WTC11 (cell line): Measurements from ENCODE around the gene HES1.

ENCODE experiments used
- ELF4 ChIP-seq: sonication (generic); formaldehyde crosslinking; IDR thresholded peaks from 2 replicates; pipeline ENCODE4 v1.8.1; 2022; ENCODE audit warnings: low read depth, mild to moderate bottlenecking, moderate library complexity, missing genetic modification reagents
- ETV6 ChIP-seq: sonication (generic); formaldehyde crosslinking; IDR thresholded peaks from 2 replicates; pipeline ENCODE4 v1.8.1; 2022; ENCODE audit warnings: mild to moderate bottlenecking, missing genetic modification reagents
- FOXP1 ChIP-seq: sonication (generic); formaldehyde crosslinking; IDR thresholded peaks from 2 replicates; pipeline ENCODE4 v1.8.0; 2022; ENCODE audit warnings: missing genetic modification reagents, mild to moderate bottlenecking, moderate library complexity, borderline replicate concordance
- GABPB1 ChIP-seq: sonication (generic); formaldehyde crosslinking; IDR thresholded peaks from 2 replicates; pipeline ENCODE4 v1.8.1; 2023; ENCODE audit warnings: mild to moderate bottlenecking, missing genetic modification reagents
- JUN ChIP-seq: sonication (generic); formaldehyde crosslinking; IDR thresholded peaks from 2 replicates; pipeline ENCODE4 v1.8.0; 2023; ENCODE audit warnings: mild to moderate bottlenecking, missing genetic modification reagents
- KAT7 ChIP-seq: sonication (generic); formaldehyde crosslinking; IDR thresholded peaks from 2 replicates; pipeline ENCODE4 v1.8.1; 2023; ENCODE audit warnings: missing genetic modification reagents, mild to moderate bottlenecking, borderline replicate concordance
- MXD4 ChIP-seq: fragments of 250-450 bp; sonication (Bioruptor Pico); IDR thresholded peaks from 2 replicates; pipeline ENCODE4 v1.8.0; 2021; ENCODE audit warnings: mild to moderate bottlenecking, moderate library complexity, borderline replicate concordance
- TEAD4 ChIP-seq: sonication (generic); formaldehyde crosslinking; IDR thresholded peaks from 2 replicates; pipeline ENCODE4 v1.8.0; 2022; ENCODE audit warnings: mild to moderate bottlenecking, missing genetic modification reagents
- ZNF232 ChIP-seq: sonication (generic); formaldehyde crosslinking; IDR thresholded peaks from 2 replicates; pipeline ENCODE4 v1.8.0; 2022; ENCODE audit warnings: mild to moderate bottlenecking, missing genetic modification reagents
- TF ChIP-seq, protein P1 (sequence below): fragments of 200-600 bp; IDR thresholded peaks from 2 replicates; pipeline ENCODE4 v1.8.0; 2022; ENCODE audit warnings: antibody characterized with exemption

DNA sequence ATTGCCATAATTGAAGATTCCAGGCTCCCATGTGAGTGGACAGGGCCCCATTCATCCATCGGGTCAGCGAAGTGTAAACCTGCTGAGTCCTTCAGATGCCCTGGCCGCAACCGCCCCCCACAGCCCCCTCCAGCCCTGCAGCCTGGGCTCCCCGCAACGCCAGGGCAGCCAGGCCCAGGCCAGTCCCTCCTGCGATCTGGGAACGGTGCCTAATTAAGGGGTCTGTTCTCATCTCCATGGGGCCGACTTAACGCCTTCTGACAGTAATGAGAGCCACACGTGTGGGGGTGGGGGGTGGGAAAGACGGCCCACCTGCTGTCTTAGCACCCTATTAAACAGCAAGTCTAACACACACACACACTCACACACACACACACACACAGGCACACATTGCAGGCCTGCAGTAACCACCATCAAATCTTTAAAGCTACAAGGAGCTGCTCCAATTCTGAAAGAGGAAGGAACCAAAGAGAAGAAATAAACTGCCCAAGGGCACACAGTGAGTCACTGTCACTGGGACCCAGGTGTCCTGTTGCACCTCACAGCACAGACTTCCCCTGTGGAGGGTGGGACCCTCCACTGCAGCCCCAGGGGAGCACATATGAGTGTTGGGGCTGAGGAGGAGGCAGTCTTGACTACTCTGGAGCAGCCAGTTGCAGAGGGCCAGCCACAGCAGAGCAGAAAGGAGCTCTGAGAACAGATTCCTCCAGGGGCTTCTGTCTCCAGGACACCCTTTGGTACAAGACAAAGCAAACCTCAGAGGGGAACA, 31.8 kb upstream of the HES1 start:
- TF ChIP-seq MXD4 (CRISPR knock-in tag) (no peak), ELF4 (CRISPR knock-in tag) (no peak), FOXP1 (CRISPR knock-in tag) (no peak), JUN (no peak), KAT7 (CRISPR knock-in tag) (no peak), ZNF232 (CRISPR knock-in tag) (no peak), GABPB1 (CRISPR knock-in tag) (no peak), TEAD4 (CRISPR knock-in tag) (no peak), ETV6 (CRISPR knock-in tag) (no peak)
- TF ChIP-seq, protein P1, sequence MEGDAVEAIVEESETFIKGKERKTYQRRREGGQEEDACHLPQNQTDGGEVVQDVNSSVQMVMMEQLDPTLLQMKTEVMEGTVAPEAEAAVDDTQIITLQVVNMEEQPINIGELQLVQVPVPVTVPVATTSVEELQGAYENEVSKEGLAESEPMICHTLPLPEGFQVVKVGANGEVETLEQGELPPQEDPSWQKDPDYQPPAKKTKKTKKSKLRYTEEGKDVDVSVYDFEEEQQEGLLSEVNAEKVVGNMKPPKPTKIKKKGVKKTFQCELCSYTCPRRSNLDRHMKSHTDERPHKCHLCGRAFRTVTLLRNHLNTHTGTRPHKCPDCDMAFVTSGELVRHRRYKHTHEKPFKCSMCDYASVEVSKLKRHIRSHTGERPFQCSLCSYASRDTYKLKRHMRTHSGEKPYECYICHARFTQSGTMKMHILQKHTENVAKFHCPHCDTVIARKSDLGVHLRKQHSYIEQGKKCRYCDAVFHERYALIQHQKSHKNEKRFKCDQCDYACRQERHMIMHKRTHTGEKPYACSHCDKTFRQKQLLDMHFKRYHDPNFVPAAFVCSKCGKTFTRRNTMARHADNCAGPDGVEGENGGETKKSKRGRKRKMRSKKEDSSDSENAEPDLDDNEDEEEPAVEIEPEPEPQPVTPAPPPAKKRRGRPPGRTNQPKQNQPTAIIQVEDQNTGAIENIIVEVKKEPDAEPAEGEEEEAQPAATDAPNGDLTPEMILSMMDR = no peak
